KMS-11 (cell line): Measurements from ENCODE around the gene COL23A1.

Experiments
- H2AFZ ChIP-seq: fragments of 200-600 bp; sonication (generic); 2 replicates; pipeline ENCODE4 v1.6.1; 2016; ENCODE audit warnings: antibody characterized with exemption, mixed run types, low read depth
- H3K27ac ChIP-seq: fragments of 200-600 bp; sonication (generic); 2 replicates; pipeline ENCODE4 v1.6.1; 2016; ENCODE audit warnings: mild to moderate bottlenecking, mixed run types
- H3K27me3 ChIP-seq: fragments of 200-600 bp; sonication (generic); 2 replicates; pipeline ENCODE4 v1.6.1; 2017; ENCODE audit warnings: mild to moderate bottlenecking, low read depth, mixed run types, moderate library complexity; ENCODE audit not compliant: insufficient read depth
- H3K36me3 ChIP-seq: fragments of 200-600 bp; sonication (generic); 2 replicates; pipeline ENCODE4 v1.6.1; 2017; ENCODE audit warnings: mild to moderate bottlenecking, mixed run types; ENCODE audit not compliant: insufficient read depth
- H3K4me1 ChIP-seq: fragments of 200-600 bp; sonication (generic); 2 replicates; pipeline ENCODE4 v1.6.1; 2016; ENCODE audit warnings: mild to moderate bottlenecking, low read depth, mixed run types; ENCODE audit not compliant: poor library complexity, severe bottlenecking
- H3K4me2 ChIP-seq: fragments of 200-600 bp; sonication (generic); 2 replicates; pipeline ENCODE4 v1.7.0; 2016; ENCODE audit warnings: mild to moderate bottlenecking, mixed run types
- H3K4me3 ChIP-seq: fragments of 200-600 bp; sonication (generic); IDR thresholded peaks from 2 replicates; pipeline ENCODE4 v1.6.1; 2017; ENCODE audit warnings: low read depth, low read length, mixed read lengths; ENCODE audit not compliant: insufficient read depth
- H3K79me2 ChIP-seq: fragments of 200-600 bp; sonication (generic); 2 replicates; pipeline ENCODE4 v1.6.1; 2016; ENCODE audit warnings: low read depth, mixed run types; ENCODE audit not compliant: insufficient read depth
- H3K9ac ChIP-seq: fragments of 200-600 bp; sonication (generic); 2 replicates; pipeline ENCODE4 v1.6.1; 2016; ENCODE audit warnings: mild to moderate bottlenecking, mixed run types
- H4K20me1 ChIP-seq: fragments of 200-600 bp; sonication (generic); 2 replicates; pipeline ENCODE4 v1.6.1; 2016; ENCODE audit warnings: mild to moderate bottlenecking, mixed run types; ENCODE audit not compliant: insufficient read depth
- CTCF ChIP-seq: fragments of 200-600 bp; sonication (generic); conservative IDR thresholded peaks from 2 replicates; pipeline ENCODE4 v1.6.1; 2017; ENCODE audit warnings: low read depth, mild to moderate bottlenecking, antibody characterized with exemption, low read length, moderate library complexity, mixed read lengths

The COL23A1 gene

GRCh38 chr5:178242416-178242815 is 347.8 kb downstream of the COL23A1 start:
- Histone ChIP-seq H3K4me3 (no peak overlapping the region), H3K4me1 (no peaks in the 10 kb centered on the region), H3K27me3 (no peaks in the 10 kb centered on the region), H4K20me1 (no peaks in the 10 kb centered on the region), H3K36me3 (no peaks in the 10 kb centered on the region), H3K79me2 (no peaks in the 10 kb centered on the region), H3K27ac (no peak overlapping the region), H3K9ac (no peak overlapping the region), H3K4me2 (no peak overlapping the region), H2AFZ (no peak overlapping the region)
- TF ChIP-seq CTCF: no peak

GRCh38 chr5:178241688-178242231 is 348.4 kb downstream of the COL23A1 start:
- Histone ChIP-seq H3K4me3 (no peak overlapping the region), H2AFZ (no peak overlapping the region), H3K9ac (no peak overlapping the region), H3K79me2 (no peaks in the 10 kb centered on the region), H3K4me1 (no peaks in the 10 kb centered on the region), H4K20me1 (no peaks in the 10 kb centered on the region), H3K27me3 (no peaks in the 10 kb centered on the region), H3K36me3 (no peaks in the 10 kb centered on the region), H3K4me2 (no peak overlapping the region), H3K27ac (no peak overlapping the region)
- no peak for TF ChIP-seq CTCF

GRCh38 chr5:178241231-178241663 is 348.9 kb downstream of the COL23A1 start:
- Histone ChIP-seq H3K4me2 (no peak overlapping the region), H3K36me3 (no peaks in the 10 kb centered on the region), H3K79me2 (no peaks in the 10 kb centered on the region), H3K9ac (no peak overlapping the region), H3K27me3 (no peaks in the 10 kb centered on the region), H2AFZ (no peak overlapping the region), H3K4me3 (no peak overlapping the region), H3K4me1 (no peaks in the 10 kb centered on the region), H4K20me1 (no peaks in the 10 kb centered on the region), H3K27ac (no peak overlapping the region)
- no peak for TF ChIP-seq CTCF

GRCh38 chr5:178240766-178241165 is 349.4 kb downstream of the COL23A1 start:
- H3K36me3 ChIP-seq: no peaks in the 10 kb centered on the region
- H3K4me1 ChIP-seq: no peaks in the 10 kb centered on the region
- no peak overlapping the region for H3K9ac ChIP-seq
- no peaks in the 10 kb centered on the region for H3K27me3 ChIP-seq
- H3K79me2 ChIP-seq: no peaks in the 10 kb centered on the region
- H4K20me1 ChIP-seq: no peaks in the 10 kb centered on the region
- H2AFZ ChIP-seq: no peak overlapping the region
- no peak overlapping the region for H3K4me3 ChIP-seq
- TF ChIP-seq CTCF: no peak
- H3K27ac ChIP-seq: no peak overlapping the region
- no peak overlapping the region for H3K4me2 ChIP-seq
